A673 (cell line): ENCODE data around the gene COLGALT1.

Experiments
- CTCF ChIP-seq: fragments of 300-800, 200-600 bp; sonication (generic); conservative IDR thresholded peaks from 2 replicates; pipeline ENCODE4 v1.5.1; 2017; ENCODE audit warnings: low read depth, mild to moderate bottlenecking, antibody characterized with exemption, low read length, moderate library complexity, mixed read lengths
- EZH2 ChIP-seq: fragments of 200-600 bp; sonication (generic); IDR thresholded peaks from 2 replicates; pipeline ENCODE4 v1.6.1; 2017; ENCODE audit warnings: borderline replicate concordance, low read depth, mild to moderate bottlenecking, mixed read lengths, antibody characterized with exemption, low read length; ENCODE audit not compliant: poor library complexity, severe bottlenecking

DNA sequence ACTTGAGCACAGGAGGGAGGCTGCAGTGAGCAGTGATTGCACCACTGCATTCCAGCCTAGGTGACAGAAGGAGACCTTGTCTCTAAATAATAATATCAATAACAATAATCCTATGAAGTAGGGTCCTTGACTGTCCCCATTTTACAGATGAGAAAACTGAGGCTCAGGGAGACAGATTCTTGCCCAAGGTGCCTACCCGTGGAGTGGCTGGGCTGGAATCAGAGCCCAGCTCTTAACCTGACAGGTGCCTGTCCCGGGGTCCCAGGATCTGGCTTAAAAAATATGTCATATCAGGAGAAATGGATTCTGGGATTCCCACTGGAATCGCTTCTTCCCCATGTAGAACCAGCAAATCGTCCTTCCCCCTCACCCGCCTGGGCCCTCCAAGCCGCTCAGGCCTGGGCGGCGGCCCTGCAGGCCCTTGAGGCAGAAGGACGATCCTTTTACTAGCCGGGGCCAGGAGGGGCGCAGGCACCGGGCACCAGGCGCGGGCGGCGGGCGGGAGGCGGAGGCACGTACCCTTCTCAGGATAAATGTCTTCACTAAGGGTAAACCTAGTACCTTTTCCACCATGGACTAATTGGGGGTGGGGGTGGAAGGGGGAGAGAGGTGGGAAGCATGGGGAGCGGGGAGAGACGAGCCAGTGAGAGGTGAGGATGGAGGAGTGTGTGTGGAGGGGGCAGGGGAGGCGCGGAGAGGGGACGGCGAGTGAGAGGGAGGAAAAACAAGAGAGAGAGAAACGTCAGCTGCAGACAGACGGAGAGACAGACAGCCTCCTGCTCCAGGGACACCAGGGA lies 60.6 kb downstream of the COLGALT1 start:
- no peak for TF ChIP-seq CTCF
- no peak for TF ChIP-seq EZH2
